ENCODE results near the gene CERT1. TPM values are rescaled to one million over a fixed set of nuclear protein-coding genes. Genes with fewer than 3 reads are reported as not detected.

Gene CERT1
- total RNA-seq, 1 experiment from 2014 or later = 50.2 TPM

DNA sequence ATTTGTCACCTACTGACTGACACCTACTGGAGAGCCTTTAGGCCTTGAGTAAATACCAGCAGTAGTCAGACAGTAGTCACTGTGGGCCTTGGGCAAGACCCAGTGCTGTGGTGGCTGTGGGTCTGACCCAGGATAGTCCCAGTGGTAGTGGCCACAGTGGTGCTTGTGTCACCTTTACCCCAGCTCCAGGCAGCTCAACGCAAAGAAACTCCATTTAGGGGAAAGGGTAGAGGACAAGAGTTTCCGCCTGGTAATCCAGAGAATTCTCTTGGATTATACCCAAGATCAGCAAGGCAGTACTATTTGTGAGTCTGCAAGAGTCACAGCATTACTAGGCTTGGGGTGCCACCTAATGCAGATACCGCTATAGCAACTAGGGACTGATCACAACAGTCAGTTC is 28.9 kb downstream of the CERT1 start:
- peak; percentile 16; the same call in 1 of the 3 replicates for TF ChIP-seq CTCF (conservative IDR thresholded peaks at IDR 0.05)
- Mint-ChIP-seq H3K27ac (no peak overlapping the region), H3K27me3 (ENCODE audit: low read depth) (no peaks in the 10 kb centered on the region), H3K4me3 (no peak overlapping the region), H3K36me3 (ENCODE audit: insufficient read depth in 1 of 3, low read depth in 3 of 3) (peaks cover 1 to 14% (median 8%) of the 10 kb centered on the region in 3 experiments), H3K9me3 (peaks cover under 1 to 6% of the 10 kb centered on the region in 2 experiments; a peak in 4 of 5 replicates), H3K4me1 (peaks cover 14 to 17% of the 10 kb centered on the region in 2 experiments)
- no peaks in the 10 kb centered on the region for H3K23me2 ChIP-seq (ENCODE audit: insufficient read length, low read depth, low read length, poor library complexity, severe bottlenecking)
- no peak overlapping the region for H2BK15ac ChIP-seq (ENCODE audit: low read depth, low read length)
- no peak overlapping the region for H3K23ac ChIP-seq (ENCODE audit: insufficient read length, low read depth, low read length)
- no peak overlapping the region for H2AFZ ChIP-seq (ENCODE audit: low read length)
- H3K9me3 ChIP-seq (ENCODE audit: control insufficient read depth, low read depth, low read length) = no peaks in the 10 kb centered on the region
- H3K27me3 ChIP-seq (ENCODE audit: insufficient read depth, low read length) = no peaks in the 10 kb centered on the region
- no CpG with 5 or more reads among the region's 3 CpGs for WGBS (ENCODE audit: extremely low coverage, insufficient read length, low lambda C conversion rate)
- no peak overlapping the region for H2BK20ac ChIP-seq (ENCODE audit: low read depth, low read length, poor library complexity, severe bottlenecking)
- H2AK5ac ChIP-seq (ENCODE audit: insufficient read length, low read length) = no peak overlapping the region
- H3K4ac ChIP-seq (ENCODE audit: low read depth, low read length) = no peak overlapping the region
- H2BK120ac ChIP-seq (ENCODE audit: low read depth, low read length, poor library complexity, severe bottlenecking) = no peak overlapping the region
- peaks cover 10% of the 10 kb centered on the region for H3K79me1 ChIP-seq (ENCODE audit: insufficient read depth, low read depth, low read length, poor library complexity, severe bottlenecking)
- H2BK5ac ChIP-seq (ENCODE audit: insufficient read length, low read length) = no peak overlapping the region
- H4K20me1 ChIP-seq (ENCODE audit: control insufficient read depth, insufficient read depth, insufficient read length) = no peaks in the 10 kb centered on the region
- no peak overlapping the region for H3T11ph ChIP-seq (ENCODE audit: low read length)
- no peak overlapping the region for H4K5ac ChIP-seq (ENCODE audit: insufficient read length, low read depth, low read length)
- peaks cover 4% of the 10 kb centered on the region; the same call in 1 of the 2 replicates for H3K4me1 ChIP-seq (ENCODE audit: insufficient read depth, low read length)
- no peak overlapping the region for H4K8ac ChIP-seq (replicated peaks; ENCODE audit: insufficient read length, low read depth, low read length)
- peaks cover 2% of the 10 kb centered on the region; the same call in 1 of the 2 replicates for H3K79me2 ChIP-seq (ENCODE audit: insufficient read depth, low read length)
- no peak for DNase-seq
- no peak overlapping the region for H3K56ac ChIP-seq (ENCODE audit: insufficient read length, low read depth, low read length)
- H3K4me2 ChIP-seq (ENCODE audit: insufficient read depth, insufficient read length, low read length) = no peak overlapping the region
- H4K91ac ChIP-seq (ENCODE audit: insufficient read length, low read depth, low read length) = no peak overlapping the region
- H2BK12ac ChIP-seq (ENCODE audit: insufficient read length, low read depth, low read length) = no peak overlapping the region
- H3K9ac ChIP-seq (ENCODE audit: extremely low read depth, insufficient read length, low read length) = no peak overlapping the region
- H3K27ac ChIP-seq (ENCODE audit: insufficient read length, low read depth, low read length) = no peak overlapping the region
- no peak overlapping the region for H3K18ac ChIP-seq (ENCODE audit: insufficient read length, low read depth, low read length)
- peak overlapping the region; percentile 50; the same call in 1 of the 2 replicates for H3K14ac ChIP-seq (ENCODE audit: insufficient read depth, low read length)

Measured in H9 (cell line).